IMR-90 (cell line): ENCODE measurements around the gene AADACL4. TPM values are rescaled to one million over a fixed set of nuclear protein-coding genes. Genes with fewer than 3 reads are reported as not detected.

Experiments used
- ATAC-seq: fragments of 200-7000 bp; cut with Tn5 transposase; 2 replicates; pipeline ENCODE4 v1.9.1; 2020; ENCODE audit warnings: low read depth, mild to moderate bottlenecking, moderate library complexity
- BruUV-seq: library from RNA; stranded (reverse); fragments of 400-500 nt; replicated peaks from 2 replicates; lab custom pipeline; 2021; lab: Mats Ljungman, UMichigan
- CTCF ChIA-PET: fragments of 300-600 bp; formaldehyde crosslinking; extraction: SDS; loops from one replicate; lab custom pipeline; 2021; ENCODE audit warnings: antibody characterized with exemption; lab: Yijun Ruan, JAX
- POLR2A ChIA-PET: fragments of 300-600 bp; sonication (Branson Sonifier 250); formaldehyde crosslinking; loops from one replicate; lab custom pipeline; 2022; ENCODE audit warnings: antibody characterized with exemption; ENCODE audit not compliant: unreplicated experiment; lab: Charles Lee
- DNase-seq: peaks from one replicate; pipeline ENCODE4 v3.0.0; 2013
- H2AFZ ChIP-seq: replicated peaks from 2 replicates; pipeline ENCODE3; 2013; ENCODE audit warnings: low read length, mild to moderate bottlenecking; ENCODE audit not compliant: poor library complexity
- H2AK5ac ChIP-seq: 2 replicates; pipeline ENCODE4 v1.6.1; 2013; ENCODE audit warnings: low read depth, low read length, inconsistent platforms
- H2AK9ac ChIP-seq: replicated peaks from 2 replicates; pipeline ENCODE3; 2013; ENCODE audit warnings: mild to moderate bottlenecking, low read depth, low read length, moderate library complexity; ENCODE audit not compliant: poor library complexity
- H2BK120ac ChIP-seq: 2 replicates; pipeline ENCODE4 v1.6.1; 2013; ENCODE audit warnings: low read depth, low read length, inconsistent platforms
- H2BK15ac ChIP-seq: 3 replicates; pipeline ENCODE4 v1.6.1; 2013; ENCODE audit warnings: low read depth, low read length, inconsistent platforms
- H2BK20ac ChIP-seq: 2 replicates; pipeline ENCODE4 v1.6.1; 2013; ENCODE audit warnings: low read depth, mild to moderate bottlenecking, inconsistent platforms, low read length, moderate library complexity
- H2BK5ac ChIP-seq: 2 replicates; pipeline ENCODE4 v1.6.1; 2013; ENCODE audit warnings: mild to moderate bottlenecking, low read depth, low read length, inconsistent platforms; ENCODE audit not compliant: poor library complexity, severe bottlenecking
- H3K14ac ChIP-seq: replicated peaks from 2 replicates; pipeline ENCODE4 v1.6.1; 2013; ENCODE audit warnings: low read depth, low read length, inconsistent platforms
- H3K18ac ChIP-seq: 2 replicates; pipeline ENCODE4 v1.6.1; 2013; ENCODE audit warnings: low read depth, low read length, control low read depth
- H3K23ac ChIP-seq: 2 replicates; pipeline ENCODE4 v1.6.1; 2013; ENCODE audit warnings: low read depth, low read length, inconsistent platforms
- H3K27ac ChIP-seq: 2 replicates; pipeline ENCODE4 v1.5.1; 2013; ENCODE audit warnings: mild to moderate bottlenecking, control low read depth, low read length; ENCODE audit not compliant: insufficient read depth
- H3K27me3 ChIP-seq: 2 replicates; pipeline ENCODE4 v1.6.1; 2013; ENCODE audit warnings: low read length; ENCODE audit not compliant: control insufficient read depth, insufficient read depth
- H3K36me3 ChIP-seq: 2 replicates; pipeline ENCODE4 v1.6.1; 2013; ENCODE audit warnings: low read length, mixed read lengths; ENCODE audit not compliant: control insufficient read depth, insufficient read depth
- H3K4ac ChIP-seq: 2 replicates; pipeline ENCODE4 v1.6.1; 2013; ENCODE audit warnings: low read depth, low read length, inconsistent platforms
- H3K4me1 ChIP-seq: 2 replicates; pipeline ENCODE4 v1.6.1; 2013; ENCODE audit warnings: low read length, mixed read lengths; ENCODE audit not compliant: control insufficient read depth, insufficient read depth
- H3K4me2 ChIP-seq: 2 replicates; pipeline ENCODE4 v1.6.1; 2013; ENCODE audit warnings: low read depth, mild to moderate bottlenecking, control low read depth, low read length, moderate library complexity
- H3K4me3 ChIP-seq: 2 replicates; pipeline ENCODE4 v1.5.1; 2013; ENCODE audit warnings: low read depth, mild to moderate bottlenecking, control low read depth, low read length, moderate library complexity; ENCODE audit not compliant: insufficient read depth
- H3K56ac ChIP-seq: 2 replicates; pipeline ENCODE4 v1.6.1; 2013; ENCODE audit warnings: low read length, inconsistent platforms; ENCODE audit not compliant: insufficient read depth; ENCODE audit errors: extremely low read depth
- H3K79me1 ChIP-seq, 2 experiments: 2 replicates each; pipeline ENCODE4 v1.6.1; 2013; ENCODE audit warnings: low read length in 2 of 2, inconsistent platforms in 1 of 2, low read depth in 1 of 2
- H3K9ac ChIP-seq: 2 replicates; pipeline ENCODE4 v1.6.1; 2013; ENCODE audit warnings: low read depth, low read length, control low read depth
- H3K9me1 ChIP-seq: 2 replicates; pipeline ENCODE4 v1.6.1; 2013; ENCODE audit warnings: low read length, inconsistent platforms; ENCODE audit not compliant: insufficient read depth
- H3K9me3 ChIP-seq: 2 replicates; pipeline ENCODE4 v1.6.1; 2013; ENCODE audit warnings: low read length; ENCODE audit not compliant: control insufficient read depth, insufficient read depth
- H4K20me1 ChIP-seq: 2 replicates; pipeline ENCODE4 v1.6.1; 2013; ENCODE audit warnings: low read length, inconsistent platforms; ENCODE audit not compliant: insufficient read depth
- H4K5ac ChIP-seq: 2 replicates; pipeline ENCODE4 v1.6.1; 2013; ENCODE audit warnings: mild to moderate bottlenecking, low read depth, low read length, control low read depth
- H4K8ac ChIP-seq, 2 experiments: 2 replicates each; pipeline ENCODE4 v1.6.1; 2013; ENCODE audit warnings: low read depth in 2 of 2, low read length in 2 of 2, control low read depth in 1 of 2, inconsistent platforms in 1 of 2
- H4K91ac ChIP-seq: 2 replicates; pipeline ENCODE4 v1.6.1; 2013; ENCODE audit warnings: low read depth, low read length, inconsistent platforms; ENCODE audit not compliant: insufficient read depth
- BHLHE40 ChIP-seq: fragments of 150-350 bp; IDR thresholded peaks from 2 replicates; pipeline ENCODE4 v1.6.1; 2016; ENCODE audit warnings: mild to moderate bottlenecking, low read depth, low read length
- CEBPB ChIP-seq: IDR thresholded peaks from 2 replicates; pipeline ENCODE4 v1.6.1; 2012; ENCODE audit warnings: low read depth, low read length, improper control_type of control experiment
- CTCF ChIP-seq: conservative IDR thresholded peaks from 2 replicates; pipeline ENCODE4 v1.5.1; 2012; ENCODE audit warnings: mild to moderate bottlenecking, low read depth, low read length, improper control_type of control experiment
- ELK1 ChIP-seq: fragments of 150-350 bp; IDR thresholded peaks from 2 replicates; pipeline ENCODE4 v1.6.1; 2016; ENCODE audit warnings: low read depth, mild to moderate bottlenecking, low read length, moderate library complexity, borderline replicate concordance
- FOS ChIP-seq: fragments of 150-350 bp; IDR thresholded peaks from 2 replicates; pipeline ENCODE4 v1.6.1; 2016; ENCODE audit warnings: low read depth, low read length
- MAFK ChIP-seq: IDR thresholded peaks from 2 replicates; pipeline ENCODE4 v1.6.1; 2012; ENCODE audit warnings: low read depth, low read length, improper control_type of control experiment
- MAZ ChIP-seq: IDR thresholded peaks from 2 replicates; pipeline ENCODE4 v1.6.1; 2012; ENCODE audit warnings: low read depth, mild to moderate bottlenecking, low read length, improper control_type of control experiment, moderate library complexity, borderline replicate concordance
- MXI1 ChIP-seq: IDR thresholded peaks from 2 replicates; pipeline ENCODE4 v1.6.1; 2012; ENCODE audit warnings: low read depth, mild to moderate bottlenecking, low read length, moderate library complexity, borderline replicate concordance
- NFE2L2 ChIP-seq: fragments of 150-350 bp; IDR thresholded peaks from 2 replicates; pipeline ENCODE4 v1.6.1; 2016; ENCODE audit warnings: low read depth, mild to moderate bottlenecking, low read length
- POLR2A ChIP-seq: IDR thresholded peaks from 2 replicates; pipeline ENCODE4 v1.6.1; 2012; ENCODE audit warnings: mild to moderate bottlenecking, low read depth, low read length
- RAD21 ChIP-seq: IDR thresholded peaks from 2 replicates; pipeline ENCODE4 v1.6.1; 2012; ENCODE audit warnings: low read length, improper control_type of control experiment
- RCOR1 ChIP-seq: IDR thresholded peaks from 2 replicates; pipeline ENCODE4 v1.6.1; 2012; ENCODE audit warnings: mild to moderate bottlenecking, low read length, improper control_type of control experiment; ENCODE audit not compliant: insufficient replicate concordance
- RFX5 ChIP-seq: IDR thresholded peaks from 2 replicates; pipeline ENCODE4 v1.8.0; 2012; ENCODE audit warnings: low read depth, mild to moderate bottlenecking, low read length, moderate library complexity
- SMC3 ChIP-seq: fragments of 150-350 bp; IDR thresholded peaks from 2 replicates; pipeline ENCODE4 v1.6.1; 2016; ENCODE audit warnings: low read depth, mild to moderate bottlenecking, antibody characterized with exemption, low read length, moderate library complexity
- WGBS, 2 experiments: methylation state at CpG; one replicate each; pipeline versions ENCODE4 v1.1.5 to v1.1.7; 2013; ENCODE audit warnings: missing lambda C conversion rate in 2 of 2; ENCODE audit not compliant: insufficient read length in 1 of 2; ENCODE audit errors: extremely low coverage in 2 of 2; 5-methylcytosine and 5-hydroxymethylcytosine counted together
- dilution Hi-C: fragments of 300-500 bp; cut with HindIII; formaldehyde crosslinking; loops from one replicate; pipeline ENCODE4 v1.14.3; 2018; ENCODE audit warnings: low sequenced_read_pairs; ENCODE audit not compliant: unreplicated experiment
- in situ Hi-C: fragments of 300-500 bp; cut with MboI; formaldehyde crosslinking; loops from 3 replicates; pipeline ENCODE4 v1.14.3; 2019; ENCODE audit warnings: low sequenced_read_pairs, inconsistent platforms, mixed read lengths
- intact Hi-C: fragments of 100-400 bp; cut with micrococcal nuclease; formaldehyde crosslinking; loops from 2 replicates; pipeline ENCODE4 v1.10.0; 2022
- polyA plus RNA-seq, 3 experiments: library from polyadenylated mRNA; depleted of rRNA; stranded (reverse); fragments of >200 nt; gene quantifications; 2 replicates each; pipeline ENCODE4 v1.2.3, GENCODE V29; 2012; ENCODE audit warnings: low replicate concordance in 1 of 3
- total RNA-seq: library from RNA; depleted of rRNA; stranded (reverse); fragments of >200 nt; gene quantifications from 2 replicates; pipeline ENCODE4 v1.2.3, GENCODE V29; 2012
- TF ChIP-seq, protein P1 (sequence below): fragments of 150-350 bp; IDR thresholded peaks from 2 replicates; pipeline ENCODE4 v1.6.1; 2017; ENCODE audit warnings: mild to moderate bottlenecking, antibody characterized with exemption, low read length, low read depth

Gene AADACL4
- total and polyA plus RNA-seq, 2 of the 4 experiments (the other 2 are of a cell fraction): not detected

DNA sequence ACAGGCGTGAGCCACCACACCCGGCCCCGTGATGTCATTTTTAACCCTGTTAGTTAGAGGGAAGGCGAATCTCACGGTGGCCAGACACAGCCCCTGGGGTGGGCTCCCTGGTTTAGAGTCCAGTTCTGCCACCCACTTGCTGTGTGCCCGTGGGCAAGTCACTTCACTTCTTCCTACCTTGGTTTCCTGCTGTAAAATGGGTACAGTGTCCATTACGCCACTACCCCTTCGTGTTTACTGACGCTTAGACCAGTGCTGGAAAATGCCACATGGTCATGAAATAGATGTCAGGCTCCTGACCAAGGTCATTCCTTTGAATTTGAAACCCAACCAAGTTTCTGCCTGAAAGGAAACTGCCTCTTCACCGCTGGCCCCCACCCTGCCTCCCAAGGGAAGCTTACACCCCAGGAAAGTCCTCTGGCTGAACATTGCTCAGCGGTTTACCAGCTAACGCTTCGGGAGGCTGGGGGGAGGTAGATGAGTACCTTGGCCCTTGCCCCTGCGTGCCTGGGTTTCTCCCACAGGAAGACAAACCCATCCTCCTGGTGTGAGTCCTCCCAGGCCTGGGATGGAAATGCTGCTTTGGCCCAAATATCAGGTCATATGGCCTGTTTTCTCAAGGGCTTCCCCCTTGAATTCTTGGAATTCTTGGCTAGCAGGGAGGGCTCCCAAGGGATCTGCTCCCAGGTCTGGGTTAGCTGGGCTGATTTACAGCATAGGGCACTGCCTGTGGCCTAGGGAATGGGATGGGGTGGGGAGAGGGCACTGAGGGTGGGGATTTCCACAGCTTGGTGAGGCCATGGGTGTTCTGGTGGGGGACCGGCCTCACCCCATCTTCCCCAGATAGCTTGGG, 7.6 kb upstream of the AADACL4 start:
- no peak overlapping the region for H4K8ac ChIP-seq
- no peak overlapping the region for H2AK5ac ChIP-seq
- ChIA-PET POLR2A (no interaction called here), CTCF (no interaction called here)
- H2BK120ac ChIP-seq: no peak overlapping the region
- H3K18ac ChIP-seq: no peak overlapping the region
- peaks cover 15% of the 10 kb centered on the region for H3K27me3 ChIP-seq
- no peak overlapping the region for H3K4me2 ChIP-seq
- H3K4me3 ChIP-seq: no peak overlapping the region
- H4K20me1 ChIP-seq: no peaks in the 10 kb centered on the region
- no TSS peak for BruUV-seq
- peaks cover 19% of the 10 kb centered on the region for H3K9me3 ChIP-seq
- no peak overlapping the region for H4K5ac ChIP-seq
- in situ Hi-C loops: no loop called here
- no peak overlapping the region for H2AFZ ChIP-seq
- H2BK20ac ChIP-seq: no peak overlapping the region
- no peak overlapping the region for H2AK9ac ChIP-seq
- no peak overlapping the region for H2BK15ac ChIP-seq
- ATAC-seq (peak; percentile 72), DNase-seq (peak; percentile 28)
- no peak overlapping the region for H3K56ac ChIP-seq
- no peak overlapping the region for H4K91ac ChIP-seq
- no peak overlapping the region for H3K27ac ChIP-seq
- WGBS, 2 experiments: 64% methylated on average over 8 of the region's 15 CpGs; no CpG with 5 or more reads in 1 of the 2 experiments
- intact Hi-C loops: no loop called here
- no peak overlapping the region for H2BK5ac ChIP-seq
- H3K4ac ChIP-seq: no peak overlapping the region
- H3K36me3 ChIP-seq: no peaks in the 10 kb centered on the region
- peaks cover 3% of the 10 kb centered on the region; the same call in 1 of the 2 replicates for H3K4me1 ChIP-seq
- H3K14ac ChIP-seq: no peak overlapping the region
- dilution Hi-C loops: no loop called here
- no peaks in the 10 kb centered on the region for H3K9me1 ChIP-seq
- no peaks in the 10 kb centered on the region for H3K79me1 ChIP-seq
- H3K23ac ChIP-seq: no peak overlapping the region
- H3K9ac ChIP-seq: no peak overlapping the region
- TF ChIP-seq MAFK: no peak
- TF ChIP-seq BHLHE40: no peak
- TF ChIP-seq FOS: no peak
- TF ChIP-seq RCOR1: no peak
- TF ChIP-seq RAD21: no peak
- TF ChIP-seq CEBPB: no peak
- TF ChIP-seq MAZ: no peak
- no peak for TF ChIP-seq RFX5
- no peak for TF ChIP-seq ELK1
- no peak for TF ChIP-seq SMC3
- no peak for TF ChIP-seq NFE2L2
- TF ChIP-seq, protein P1, sequence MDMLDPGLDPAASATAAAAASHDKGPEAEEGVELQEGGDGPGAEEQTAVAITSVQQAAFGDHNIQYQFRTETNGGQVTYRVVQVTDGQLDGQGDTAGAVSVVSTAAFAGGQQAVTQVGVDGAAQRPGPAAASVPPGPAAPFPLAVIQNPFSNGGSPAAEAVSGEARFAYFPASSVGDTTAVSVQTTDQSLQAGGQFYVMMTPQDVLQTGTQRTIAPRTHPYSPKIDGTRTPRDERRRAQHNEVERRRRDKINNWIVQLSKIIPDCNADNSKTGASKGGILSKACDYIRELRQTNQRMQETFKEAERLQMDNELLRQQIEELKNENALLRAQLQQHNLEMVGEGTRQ: no peak
- no peak for TF ChIP-seq MXI1
- no peak for TF ChIP-seq POLR2A
- no peak for TF ChIP-seq CTCF
